Progenitor cell of endocrine pancreas (in vitro differentiated cells): ENCODE data around the gene SIX1. TPM values are rescaled to one million over a fixed set of nuclear protein-coding genes. Genes with fewer than 3 reads are reported as not detected.
A peak's percentile ranks its signal among the peaks of the same experiment; 100 is the strongest.

Experiments used
- DNase-seq: peaks from one replicate; pipeline ENCODE4 v3.0.0; 2021; ENCODE audit warnings: low spot score; ENCODE audit not compliant: unreplicated experiment
- H3K27ac Mint-ChIP-seq: 2 replicates; pipeline ENCODE4 v1.8.0; 2021; ENCODE audit warnings: mild to moderate bottlenecking, moderate library complexity, mixed read lengths
- H3K27me3 Mint-ChIP-seq: 2 replicates; pipeline ENCODE4 v1.8.0; 2021; ENCODE audit warnings: mixed read lengths
- H3K36me3 Mint-ChIP-seq: 2 replicates; pipeline ENCODE4 v1.8.0; 2022; ENCODE audit warnings: mixed read lengths; ENCODE audit not compliant: insufficient read depth
- H3K4me1 Mint-ChIP-seq: 2 replicates; pipeline ENCODE4 v1.8.0; 2021; ENCODE audit warnings: low read depth, mixed read lengths
- H3K4me3 Mint-ChIP-seq: 2 replicates; pipeline ENCODE4 v1.8.0; 2021; ENCODE audit warnings: low read depth, mild to moderate bottlenecking, moderate library complexity, mixed read lengths
- H3K9me3 Mint-ChIP-seq: 2 replicates; pipeline ENCODE4 v1.8.0; 2021; ENCODE audit warnings: low read depth, mixed read lengths
- CTCF ChIP-seq: fragments of 200-600 bp; sonication (generic); IDR thresholded peaks from one replicate; pipeline ENCODE4 v1.5.0; 2021; ENCODE audit warnings: antibody characterized with exemption, mild to moderate bottlenecking; ENCODE audit not compliant: unreplicated experiment
- total RNA-seq: library from RNA; stranded (reverse); gene quantifications from 2 replicates; pipeline ENCODE4 v1.2.1, GENCODE V29; 2021

SIX1 gene
- total RNA-seq, 1 donor from 2014 or later, result 0.79 TPM

- TF ChIP-seq CTCF, result no peak
- H3K4me1 Mint-ChIP-seq, result peaks cover 12% of the 10 kb centered on the region
These were observed 7.5 kb downstream of the SIX1 start for GRCh38 chr14:60641742-60642269.

GRCh38 chr14:60640859-60641741 is 8.2 kb downstream of the SIX1 start:
- Mint-ChIP-seq H3K27me3 (peaks cover 93% of the 10 kb centered on the region), H3K4me1 (peaks cover 12% of the 10 kb centered on the region), H3K9me3 (no peaks in the 10 kb centered on the region), H3K4me3 (peak overlapping the region; percentile 40), H3K27ac (no peak overlapping the region), H3K36me3 (no peaks in the 10 kb centered on the region)
- no peak for DNase-seq
- TF ChIP-seq CTCF, result no peak

More at GRCh38 chr14:60641742-60642269, 7.5 kb downstream of the SIX1 start:
- no peak overlapping the region for H3K27ac Mint-ChIP-seq
- peak overlapping the region; percentile 40 for H3K4me3 Mint-ChIP-seq
- H3K27me3 Mint-ChIP-seq, result peaks cover 93% of the 10 kb centered on the region
- DNase-seq, result no peak
- no peaks in the 10 kb centered on the region for H3K36me3 Mint-ChIP-seq
- no peaks in the 10 kb centered on the region for H3K9me3 Mint-ChIP-seq

GRCh38 chr14:60639674-60640073 is 9.6 kb downstream of the SIX1 start:
- peaks cover 12% of the 10 kb centered on the region for H3K4me1 Mint-ChIP-seq
- H3K4me3 Mint-ChIP-seq, result no peak overlapping the region
- no peak for TF ChIP-seq CTCF
- peaks cover 85% of the 10 kb centered on the region for H3K27me3 Mint-ChIP-seq
- no peak for DNase-seq
- no peak overlapping the region for H3K27ac Mint-ChIP-seq
- no peaks in the 10 kb centered on the region for H3K9me3 Mint-ChIP-seq
- no peaks in the 10 kb centered on the region for H3K36me3 Mint-ChIP-seq

- no peaks in the 10 kb centered on the region for H3K36me3 Mint-ChIP-seq
- peaks cover 76% of the 10 kb centered on the region for H3K27me3 Mint-ChIP-seq
- peak; percentile 10 for TF ChIP-seq CTCF
- no peaks in the 10 kb centered on the region for H3K9me3 Mint-ChIP-seq
- H3K4me1 Mint-ChIP-seq, result peaks cover 4% of the 10 kb centered on the region
- H3K27ac Mint-ChIP-seq, result no peak overlapping the region
- peak overlapping the region; percentile 61 for H3K4me3 Mint-ChIP-seq
- DNase-seq, result peak; percentile 27
These were observed 11.6 kb downstream of the SIX1 start for GRCh38 chr14:60637479-60638315.

GRCh38 chr14:60636879-60637478 is 12.3 kb downstream of the SIX1 start:
- H3K36me3 Mint-ChIP-seq, result no peaks in the 10 kb centered on the region
- no peak for DNase-seq
- H3K27me3 Mint-ChIP-seq, result peaks cover 73% of the 10 kb centered on the region
- no peaks in the 10 kb centered on the region for H3K9me3 Mint-ChIP-seq
- H3K4me3 Mint-ChIP-seq, result peak overlapping the region; percentile 16
- H3K27ac Mint-ChIP-seq, result no peak overlapping the region
- TF ChIP-seq CTCF, result no peak
- peaks cover 4% of the 10 kb centered on the region for H3K4me1 Mint-ChIP-seq
